ENCODE results near the gene GLS. TPM values are rescaled to one million over a fixed set of nuclear protein-coding genes. Genes with fewer than 3 reads are reported as not detected.
A peak's percentile ranks its signal among the peaks of the same experiment; 100 is the strongest.

The GLS gene
- total RNA-seq, 1 donor = 588 TPM

- Histone ChIP-seq H3K4me1 (ENCODE audit: insufficient read depth, low read length) (peaks cover 69% of the 10 kb centered on the region), H2AFZ (ENCODE audit: low read length) (no peak overlapping the region), H3K4me2 (ENCODE audit: insufficient read depth, low read length) (no peak overlapping the region), H3K79me2 (ENCODE audit: insufficient read depth, low read length) (no peaks in the 10 kb centered on the region), H3K27ac (ENCODE audit: low read depth, low read length) (peak overlapping the region; percentile 70), H3K4me3 (ENCODE audit: insufficient read depth, low read length) (no peak overlapping the region), H4K20me1 (ENCODE audit: insufficient read depth, low read length) (no peaks in the 10 kb centered on the region), H3K9me3 (ENCODE audit: low read depth, low read length) (no peaks in the 10 kb centered on the region), H3K36me3 (ENCODE audit: insufficient read depth, low read length) (no peaks in the 10 kb centered on the region), H3K27me3 (ENCODE audit: insufficient read depth, low read length) (no peaks in the 10 kb centered on the region)
- TF ChIP-seq CTCF (IDR thresholded peaks at IDR 0.05; ENCODE audit: extremely low read depth, low read depth, low read length) = no peak
- no peak for DNase-seq (ENCODE audit: insufficient read length, low spot score, missing footprints)
These were observed 43.9 kb upstream of the GLS start for GRCh38 chr2:190836767-190837166.

GRCh38 chr2:190837420-190837819 is 43.2 kb upstream of the GLS start:
- Histone ChIP-seq H3K4me3 (ENCODE audit: insufficient read depth, low read length) (peak overlapping the region; percentile 10), H3K9me3 (ENCODE audit: low read depth, low read length) (no peaks in the 10 kb centered on the region), H3K27ac (ENCODE audit: low read depth, low read length) (peak overlapping the region; percentile 70), H3K79me2 (ENCODE audit: insufficient read depth, low read length) (no peaks in the 10 kb centered on the region), H4K20me1 (ENCODE audit: insufficient read depth, low read length) (no peaks in the 10 kb centered on the region), H2AFZ (ENCODE audit: low read length) (no peak overlapping the region), H3K4me1 (ENCODE audit: insufficient read depth, low read length) (peaks cover 75% of the 10 kb centered on the region), H3K36me3 (ENCODE audit: insufficient read depth, low read length) (no peaks in the 10 kb centered on the region), H3K4me2 (ENCODE audit: insufficient read depth, low read length) (peak overlapping the region; percentile 62), H3K27me3 (ENCODE audit: insufficient read depth, low read length) (no peaks in the 10 kb centered on the region)
- TF ChIP-seq CTCF (IDR thresholded peaks at IDR 0.05; ENCODE audit: extremely low read depth, low read depth, low read length) = no peak
- DNase-seq (ENCODE audit: insufficient read length, low spot score, missing footprints) = peak; percentile 78

GRCh38 chr2:190837952-190838361 is 42.7 kb upstream of the GLS start:
- Histone ChIP-seq H3K27ac (ENCODE audit: low read depth, low read length) (peak overlapping the region; percentile 70), H3K4me2 (ENCODE audit: insufficient read depth, low read length) (peak overlapping the region; percentile 62), H3K36me3 (ENCODE audit: insufficient read depth, low read length) (no peaks in the 10 kb centered on the region)

GRCh38 chr2:190838492-190838910 is 42.1 kb upstream of the GLS start:
- Histone ChIP-seq H3K36me3 (ENCODE audit: insufficient read depth, low read length) (no peaks in the 10 kb centered on the region), H3K4me3 (ENCODE audit: insufficient read depth, low read length) (peak overlapping the region; percentile 14), H4K20me1 (ENCODE audit: insufficient read depth, low read length) (no peaks in the 10 kb centered on the region), H3K4me2 (ENCODE audit: insufficient read depth, low read length) (peak overlapping the region; percentile 62), H2AFZ (ENCODE audit: low read length) (no peak overlapping the region), H3K4me1 (ENCODE audit: insufficient read depth, low read length) (peaks cover 79% of the 10 kb centered on the region), H3K27ac (ENCODE audit: low read depth, low read length) (peak overlapping the region; percentile 70), H3K9me3 (ENCODE audit: low read depth, low read length) (no peaks in the 10 kb centered on the region), H3K27me3 (ENCODE audit: insufficient read depth, low read length) (no peaks in the 10 kb centered on the region), H3K79me2 (ENCODE audit: insufficient read depth, low read length) (no peaks in the 10 kb centered on the region)
- peak; percentile 69 for DNase-seq (ENCODE audit: insufficient read length, low spot score, missing footprints)
- no peak for TF ChIP-seq CTCF (IDR thresholded peaks at IDR 0.05; ENCODE audit: extremely low read depth, low read depth, low read length)

More at GRCh38 chr2:190837952-190838361, 42.7 kb upstream of the GLS start:
- no peaks in the 10 kb centered on the region for H3K9me3 ChIP-seq (ENCODE audit: low read depth, low read length)
- H4K20me1 ChIP-seq (ENCODE audit: insufficient read depth, low read length) = no peaks in the 10 kb centered on the region
- H3K4me1 ChIP-seq (ENCODE audit: insufficient read depth, low read length) = peaks cover 78% of the 10 kb centered on the region
- no peak for DNase-seq (ENCODE audit: insufficient read length, low spot score, missing footprints)
- no peak overlapping the region for H2AFZ ChIP-seq (ENCODE audit: low read length)
- no peaks in the 10 kb centered on the region for H3K79me2 ChIP-seq (ENCODE audit: insufficient read depth, low read length)
- no peak for TF ChIP-seq CTCF (IDR thresholded peaks at IDR 0.05; ENCODE audit: extremely low read depth, low read depth, low read length)
- H3K4me3 ChIP-seq (ENCODE audit: insufficient read depth, low read length) = peak overlapping the region; percentile 12
- no peaks in the 10 kb centered on the region for H3K27me3 ChIP-seq (ENCODE audit: insufficient read depth, low read length)

Data from osteoblast (primary cell).